Mucosa of rectum (tissue), 2 donors: ENCODE results near the gene OTOF.

Experiments used
- H3K27ac ChIP-seq, 2 donors: one replicate each; pipeline ENCODE4 v1.7.0; 2013; ENCODE audit warnings: inconsistent platforms in 2 of 2, low read depth in 2 of 2, low read length in 2 of 2
- H3K27me3 ChIP-seq, 2 donors: one replicate each; pipeline ENCODE4 v1.7.0; 2013; ENCODE audit warnings: low read length in 2 of 2; ENCODE audit not compliant: control insufficient read depth in 2 of 2, insufficient read depth in 2 of 2
- H3K36me3 ChIP-seq, 2 donors: one replicate each; pipeline ENCODE4 v1.7.0; 2013; ENCODE audit warnings: low read length in 2 of 2; ENCODE audit not compliant: control insufficient read depth in 2 of 2, insufficient read depth in 2 of 2
- H3K4me1 ChIP-seq, 2 donors: one replicate each; pipeline ENCODE4 v1.7.0; 2013; ENCODE audit warnings: low read length in 2 of 2, mild to moderate bottlenecking in 1 of 2; ENCODE audit not compliant: control insufficient read depth in 2 of 2, insufficient read depth in 2 of 2
- H3K4me3 ChIP-seq, 2 donors: one replicate each; pipeline ENCODE4 v1.7.0; 2013; ENCODE audit warnings: low read length in 2 of 2
- H3K9ac ChIP-seq, 2 donors: one replicate each; pipeline ENCODE4 v1.7.0; 2013; ENCODE audit warnings: low read length in 2 of 2, low read depth in 1 of 2, mild to moderate bottlenecking in 1 of 2
- H3K9me3 ChIP-seq, 2 donors: one replicate each; pipeline ENCODE4 v1.7.0; 2013; ENCODE audit warnings: low read length in 2 of 2; ENCODE audit not compliant: control insufficient read depth in 2 of 2
- donor health status: healthy.
- donor health status: Normal muscosa, but diverticular disease.

The OTOF gene

GRCh38 chr2:26504002-26504401 is 26.1 kb upstream of the OTOF start:
- Histone ChIP-seq H3K9me3 (no peaks in the 10 kb centered on the region), H3K36me3 (no peaks in the 10 kb centered on the region), H3K27me3 (no peaks in the 10 kb centered on the region), H3K9ac (peak overlapping the region in 1 of 2 donors; percentile 62), H3K4me3 (peak overlapping the region; percentile 54 to 64), H3K4me1 (peaks cover 0 to 8% of the 10 kb centered on the region in 2 donors), H3K27ac (no peak overlapping the region)

GRCh38 chr2:26503231-26503880 is 25.4 kb upstream of the OTOF start:
- Histone ChIP-seq H3K4me3 (peak overlapping the region; percentile 54 to 64), H3K4me1 (peaks cover 0 to 8% of the 10 kb centered on the region in 2 donors), H3K27ac (no peak overlapping the region), H3K36me3 (no peaks in the 10 kb centered on the region), H3K27me3 (peaks cover 0 to 3% of the 10 kb centered on the region in 2 donors), H3K9me3 (no peaks in the 10 kb centered on the region), H3K9ac (peak overlapping the region in 1 of 2 donors; percentile 62)

DNA sequence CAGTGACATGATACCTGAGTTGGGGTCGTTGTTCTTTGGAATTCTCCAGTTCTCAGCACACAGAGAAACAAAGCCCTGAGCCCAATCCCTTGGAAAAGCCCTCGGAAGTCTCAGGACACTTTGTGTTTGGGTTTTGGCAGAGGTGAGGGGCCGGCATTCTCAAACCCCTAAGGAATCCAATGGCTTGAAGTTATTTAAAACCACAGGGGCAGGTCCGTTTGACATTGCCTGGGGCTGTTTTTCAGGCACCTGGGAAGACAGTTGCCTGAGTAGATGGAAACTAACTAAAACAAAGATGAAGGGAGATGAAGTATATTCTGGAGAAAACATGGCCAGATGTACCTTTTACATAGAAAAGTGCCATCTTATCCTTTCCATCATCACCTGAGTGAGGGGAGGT is 22.5 kb upstream of the OTOF start:
- H3K4me1 ChIP-seq, result peaks cover 0 to 8% of the 10 kb centered on the region in 2 donors
- no peak overlapping the region for H3K27ac ChIP-seq
- no peaks in the 10 kb centered on the region for H3K36me3 ChIP-seq
- H3K4me3 ChIP-seq, result no peak overlapping the region
- no peaks in the 10 kb centered on the region for H3K9me3 ChIP-seq
- no peak overlapping the region for H3K9ac ChIP-seq
- peaks cover 0 to 8% of the 10 kb centered on the region in 2 donors for H3K27me3 ChIP-seq

DNA sequence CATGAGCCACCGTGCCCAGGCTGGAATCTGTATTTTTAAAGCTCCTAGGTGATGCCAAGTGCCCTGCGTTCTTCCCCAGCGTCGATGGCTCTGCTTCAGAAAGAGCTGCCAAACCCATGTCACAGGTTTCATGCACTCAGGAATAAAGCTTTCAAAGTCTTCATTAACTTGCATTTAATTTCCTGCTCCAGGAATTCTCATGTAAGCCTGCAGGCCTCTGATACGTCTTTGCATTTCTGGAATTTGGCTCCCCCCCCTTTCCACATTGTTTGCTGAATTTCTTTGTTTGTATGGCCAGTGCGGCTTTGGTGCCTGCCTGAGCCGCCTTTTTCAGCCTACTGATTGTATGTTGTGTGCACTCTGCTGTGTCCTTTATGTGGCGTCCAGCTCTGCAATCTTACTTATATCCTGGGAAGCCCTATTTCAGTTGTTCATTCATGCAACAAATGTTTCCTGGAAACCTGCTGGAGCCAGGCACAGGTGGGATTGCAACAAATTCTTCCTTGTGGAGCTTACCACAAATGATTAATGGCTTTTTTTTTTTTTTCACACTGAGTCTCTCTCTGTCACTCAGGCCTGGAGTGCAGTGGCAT is 17.9 kb upstream of the OTOF start:
- Histone ChIP-seq H3K36me3 (no peaks in the 10 kb centered on the region), H3K9ac (no peak overlapping the region), H3K27ac (no peak overlapping the region), H3K27me3 (peaks cover 0 to 8% of the 10 kb centered on the region in 2 donors), H3K4me3 (no peak overlapping the region), H3K9me3 (no peaks in the 10 kb centered on the region), H3K4me1 (peaks cover 0 to 4% of the 10 kb centered on the region in 2 donors)

DNA sequence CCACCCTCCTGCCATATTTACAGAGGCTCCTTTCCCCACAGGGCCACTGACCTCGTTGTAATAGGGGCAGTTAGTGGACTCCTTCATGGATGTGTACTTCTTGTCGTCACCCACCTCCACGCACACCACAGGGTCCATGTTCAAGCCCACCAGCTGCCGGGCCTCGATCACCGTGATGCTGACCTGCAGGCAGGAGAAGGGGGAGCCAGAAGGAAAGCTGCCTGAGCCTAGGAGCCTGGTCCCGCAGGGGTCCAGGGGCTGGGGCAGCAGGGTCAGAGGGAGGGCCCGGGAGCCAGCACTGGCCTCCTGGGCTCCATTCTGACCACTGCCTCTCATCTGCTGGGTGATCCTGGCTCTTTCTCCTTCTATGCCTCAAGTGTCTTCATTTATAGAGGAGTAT is 17.0 kb upstream of the OTOF start:
- H3K4me1 ChIP-seq, result peaks cover 0 to 4% of the 10 kb centered on the region in 2 donors
- H3K27me3 ChIP-seq, result peaks cover 0 to 8% of the 10 kb centered on the region in 2 donors
- no peaks in the 10 kb centered on the region for H3K9me3 ChIP-seq
- no peak overlapping the region for H3K4me3 ChIP-seq
- no peak overlapping the region for H3K27ac ChIP-seq
- H3K36me3 ChIP-seq, result no peaks in the 10 kb centered on the region
- no peak overlapping the region for H3K9ac ChIP-seq

- no peak overlapping the region for H3K4me3 ChIP-seq
Observed at GRCh38 chr2:26494199-26494598, 16.3 kb upstream of the OTOF start.

GRCh38 chr2:26493566-26493965 is 15.6 kb upstream of the OTOF start:
- no peaks in the 10 kb centered on the region for H3K36me3 ChIP-seq
- H3K4me1 ChIP-seq, result peaks cover 0 to 4% of the 10 kb centered on the region in 2 donors
- H3K4me3 ChIP-seq, result no peak overlapping the region
- peaks cover 0 to 7% of the 10 kb centered on the region in 2 donors for H3K27me3 ChIP-seq
- no peaks in the 10 kb centered on the region for H3K9me3 ChIP-seq
- no peak overlapping the region for H3K27ac ChIP-seq
- no peak overlapping the region for H3K9ac ChIP-seq

More at GRCh38 chr2:26494199-26494598, 16.3 kb upstream of the OTOF start:
- Histone ChIP-seq H3K4me1 (peaks cover 0 to 4% of the 10 kb centered on the region in 2 donors), H3K9ac (no peak overlapping the region), H3K36me3 (no peaks in the 10 kb centered on the region), H3K27ac (no peak overlapping the region), H3K9me3 (no peaks in the 10 kb centered on the region), H3K27me3 (peaks cover 0 to 8% of the 10 kb centered on the region in 2 donors)

- no peaks in the 10 kb centered on the region for H3K36me3 ChIP-seq
- H3K9ac ChIP-seq, result no peak overlapping the region
- H3K4me1 ChIP-seq, result peaks cover 0 to 4% of the 10 kb centered on the region in 2 donors
- peaks cover 0 to 1% of the 10 kb centered on the region in 2 donors for H3K27me3 ChIP-seq
- H3K4me3 ChIP-seq, result no peak overlapping the region
- H3K27ac ChIP-seq, result no peak overlapping the region
- H3K9me3 ChIP-seq, result no peaks in the 10 kb centered on the region
Observed at GRCh38 chr2:26492749-26493515, 15.0 kb upstream of the OTOF start.

DNA sequence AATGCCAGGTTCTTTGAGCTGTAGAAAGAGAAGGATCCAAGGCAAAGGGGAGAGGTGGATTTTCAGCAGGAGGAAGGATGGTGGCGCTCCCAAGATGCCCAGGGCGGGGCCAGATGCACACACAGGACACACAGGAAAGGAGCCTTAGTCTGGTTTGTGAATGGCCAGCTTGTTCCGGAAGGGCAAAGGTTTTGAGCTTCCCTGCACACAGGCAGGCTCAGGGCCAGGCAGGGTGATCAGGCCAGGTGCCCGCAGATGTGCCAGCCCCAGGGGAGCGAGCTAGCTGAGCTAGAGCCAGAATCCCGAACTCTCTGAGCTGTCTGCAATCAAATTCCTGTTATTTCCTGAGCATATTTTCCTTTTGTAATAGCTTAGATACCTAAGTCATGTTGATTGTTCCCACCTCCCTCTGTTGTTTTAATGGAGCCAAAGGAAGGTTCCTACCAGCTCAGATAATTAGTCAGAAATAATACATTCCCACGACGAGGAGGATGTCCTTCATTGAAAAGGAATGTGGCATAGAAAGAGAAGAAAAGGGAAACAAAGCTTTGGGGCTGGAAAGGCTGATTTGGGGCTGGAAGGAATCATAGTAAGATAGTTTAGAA is 13.7 kb upstream of the OTOF start:
- peaks cover 0 to 4% of the 10 kb centered on the region in 2 donors for H3K4me1 ChIP-seq
- H3K9me3 ChIP-seq, result no peaks in the 10 kb centered on the region
- H3K27me3 ChIP-seq, result no peaks in the 10 kb centered on the region
- no peak overlapping the region for H3K4me3 ChIP-seq
- H3K27ac ChIP-seq, result no peak overlapping the region
- no peaks in the 10 kb centered on the region for H3K36me3 ChIP-seq
- no peak overlapping the region for H3K9ac ChIP-seq
